SHP77 treated with DMSO at 0.1 percent for 48 hours (cell line): ENCODE results near the gene KRTAP2-4.
"Not testable (repeated sequence)": the region's sequence is repeated elsewhere in the genome, so short reads cannot be mapped to it uniquely, and the experiment has no call there.

ENCODE experiments used
- DNase-seq: peaks from one replicate; lab custom pipeline; 2025; lab: John Stamatoyannopoulos, UW

Gene KRTAP2-4

DNA sequence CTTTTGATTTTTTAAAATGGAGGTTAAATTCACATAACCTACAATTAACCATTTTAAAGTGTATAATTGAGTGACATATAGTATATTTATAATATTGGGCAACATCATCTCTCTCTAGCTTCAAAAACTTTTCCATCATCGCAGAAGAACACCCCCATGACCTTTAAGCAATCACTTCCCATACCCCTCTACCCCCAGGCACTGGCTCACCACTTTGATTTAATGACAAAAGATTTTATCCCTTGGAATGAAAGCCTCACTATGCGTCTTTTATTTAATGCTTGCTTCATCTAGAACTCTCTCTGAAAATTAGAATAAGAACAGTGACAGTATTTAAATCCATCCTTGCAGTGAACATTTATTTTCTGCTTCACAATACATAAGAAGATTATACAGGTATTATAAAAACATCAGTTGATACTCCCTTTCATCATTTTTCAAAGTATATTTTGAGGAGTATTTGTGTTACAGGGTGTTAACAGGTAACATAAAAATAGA, 27.8 kb downstream of the KRTAP2-4 start:
- no peak for DNase-seq

DNA sequence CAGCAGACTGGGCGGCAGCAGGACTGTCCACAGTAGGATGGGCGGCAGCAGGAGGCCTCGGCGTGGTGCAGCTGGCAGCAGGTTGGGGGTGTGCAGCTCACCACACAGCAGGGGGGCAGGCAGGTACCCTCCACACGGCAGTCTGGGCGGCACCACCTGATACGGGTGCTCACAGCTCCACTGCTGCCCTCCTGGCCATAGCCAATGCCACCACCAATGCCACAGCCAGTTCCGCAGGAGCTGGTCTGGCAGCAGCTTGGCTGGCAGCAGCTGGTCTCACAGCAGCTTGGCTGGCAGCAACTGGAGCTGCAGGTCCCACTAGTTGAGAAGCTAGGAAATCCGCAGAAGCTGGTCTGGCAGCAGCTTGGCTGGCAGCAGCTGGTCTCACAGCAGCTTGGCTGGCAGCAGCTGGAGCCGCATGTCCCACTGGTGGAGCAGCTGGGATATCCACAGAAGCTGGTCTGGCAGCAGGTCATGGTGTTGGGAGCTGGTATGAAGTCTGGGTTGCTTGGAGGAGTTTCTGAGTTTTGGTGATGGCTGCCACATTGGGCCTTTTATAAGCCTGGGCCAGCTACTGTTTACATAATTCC, 31.2 kb downstream of the KRTAP2-4 start, which contains the start of gene KRTAP1-3:
KRTAP1-3 (minus strand) TSS at position 529 of the 590 bp plus-strand sequence; CDS start at position 476, 53 bp downstream.
- not testable (repeated sequence) for DNase-seq

DNA sequence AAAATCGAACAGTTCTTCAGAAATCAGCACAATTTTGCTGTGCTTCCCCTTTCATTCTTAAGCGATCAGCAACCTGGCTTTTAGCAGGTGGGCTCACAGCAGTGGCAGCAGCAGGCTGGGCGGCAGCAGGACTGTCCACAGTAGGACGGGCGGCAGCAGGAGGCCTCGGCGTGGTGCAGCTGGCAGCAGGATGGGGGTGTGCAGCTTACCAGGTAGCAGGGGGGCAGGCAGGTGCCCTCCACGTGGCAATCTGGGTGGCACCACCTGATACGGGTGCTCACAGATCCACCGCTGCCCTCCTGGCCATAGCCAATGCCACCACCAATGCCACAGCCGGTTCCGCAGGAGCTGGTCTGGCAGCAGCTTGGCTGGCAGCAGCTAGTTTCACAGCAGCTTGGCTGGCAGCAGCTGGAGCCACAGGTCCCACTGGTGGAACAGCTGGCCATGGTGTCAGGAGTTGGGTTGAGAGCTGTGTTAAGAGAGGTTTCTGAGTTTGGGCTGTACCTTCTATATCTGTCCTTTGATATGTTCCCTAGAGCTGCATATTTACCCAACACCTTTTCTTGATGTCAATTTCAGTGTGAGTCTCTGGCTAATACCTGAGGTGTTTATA, 35.9 kb downstream of the KRTAP2-4 start, which contains the start of gene KRTAP1-4:
KRTAP1-4 (minus strand) TSS at position 563 of the 613 bp plus-strand sequence; CDS start at position 446, 117 bp downstream.
- DNase-seq: no peak

DNA sequence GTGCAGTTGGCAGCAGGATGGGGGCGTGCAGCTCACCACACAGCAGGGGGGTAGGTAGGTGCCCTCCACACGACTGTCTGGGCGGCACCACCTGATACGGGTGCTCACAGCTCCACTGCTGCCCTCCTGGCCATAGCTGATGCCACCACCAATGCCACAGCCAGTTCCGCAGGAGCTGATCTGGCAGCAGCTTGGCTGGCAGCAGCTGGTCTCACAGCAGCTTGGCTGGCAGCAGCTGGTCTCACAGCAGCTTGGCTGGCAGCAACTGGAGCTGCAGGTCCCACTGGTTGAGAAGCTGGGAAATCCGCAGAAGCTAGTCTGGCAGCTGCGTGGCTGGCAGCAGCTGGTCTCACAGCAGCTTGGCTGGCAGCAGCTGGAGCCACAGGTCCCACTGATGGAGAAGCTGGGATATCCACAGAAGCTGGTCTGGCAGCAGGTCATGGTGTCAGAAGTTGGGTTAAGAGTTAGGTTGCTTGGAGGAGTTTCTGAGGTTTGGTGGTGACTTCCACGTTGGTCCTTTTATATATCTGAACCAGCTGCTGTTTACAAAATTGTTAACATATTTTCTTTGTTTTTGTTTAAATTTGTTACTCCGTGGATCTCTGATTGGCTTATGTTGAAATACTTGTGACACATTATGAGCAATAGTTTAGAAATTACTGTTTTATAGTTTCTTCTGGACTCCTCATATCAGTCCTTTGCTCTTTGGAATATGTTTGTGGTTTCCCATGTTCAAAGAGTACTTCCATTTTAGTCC, 38.8 kb downstream of the KRTAP2-4 start, which contains the start of gene KRTAP1-5:
KRTAP1-5 (minus strand) TSS at position 494 of the 757 bp plus-strand sequence; CDS start at position 441, 53 bp downstream.
- DNase-seq: no peak

DNA sequence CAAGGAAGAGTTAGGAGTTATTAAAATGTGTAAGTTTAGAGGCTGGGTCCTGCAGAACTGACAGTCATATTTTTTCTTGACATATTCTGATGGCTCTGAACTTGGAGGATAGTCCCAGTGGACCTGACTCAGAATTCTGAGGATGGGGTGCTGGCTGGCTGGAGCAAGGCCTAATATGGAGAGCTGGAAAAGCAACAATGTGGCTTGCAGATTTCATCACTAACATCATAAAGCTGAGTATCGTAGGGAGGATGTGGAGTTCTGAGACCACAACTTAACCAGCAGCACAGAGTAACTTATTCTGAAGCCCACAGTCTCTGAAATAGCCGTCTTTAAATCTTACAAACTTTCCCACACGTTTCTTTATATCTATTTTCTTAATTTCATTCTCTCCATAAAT, 41.0 kb downstream of the KRTAP2-4 start:
- DNase-seq: no peak

DNA sequence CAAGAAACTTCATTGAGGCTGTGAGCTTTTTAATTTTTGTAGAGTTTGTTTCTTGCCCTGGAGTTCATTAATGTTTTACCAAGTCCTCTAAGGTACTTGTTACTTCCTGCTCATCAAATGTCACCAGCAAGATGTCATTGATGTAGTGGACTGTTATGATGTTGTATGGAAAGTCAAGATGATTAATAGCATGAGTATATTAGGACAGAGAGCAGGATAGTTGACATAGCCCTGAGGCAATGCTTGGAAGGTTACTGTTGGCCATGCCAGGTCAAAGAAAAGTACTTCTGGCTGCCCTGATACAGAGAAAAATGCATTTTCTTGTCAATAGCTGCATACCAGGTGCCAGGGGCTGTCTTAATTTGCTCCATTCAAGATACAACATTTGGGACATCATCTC, 45.3 kb downstream of the KRTAP2-4 start:
- no peak for DNase-seq

DNA sequence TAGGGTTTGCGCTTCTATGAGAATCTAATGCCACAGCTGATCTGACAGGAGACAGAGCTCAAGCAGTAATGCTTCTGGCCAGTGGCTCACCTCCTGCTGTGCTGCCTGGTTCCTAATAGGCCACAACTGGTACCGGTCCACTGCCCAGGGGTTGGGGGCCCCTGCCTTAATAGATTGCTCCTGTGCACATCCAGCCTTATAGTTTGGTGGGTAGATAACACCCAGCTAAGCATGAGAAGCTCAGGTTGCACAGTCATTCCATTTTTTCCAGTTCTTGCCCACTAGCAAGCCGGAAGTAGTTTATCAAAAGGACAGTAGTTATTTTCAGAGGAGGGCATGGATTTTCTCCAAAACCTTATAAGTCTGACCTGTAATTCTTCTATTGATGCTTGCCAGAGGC, 46.3 kb downstream of the KRTAP2-4 start:
- no peak for DNase-seq

DNA sequence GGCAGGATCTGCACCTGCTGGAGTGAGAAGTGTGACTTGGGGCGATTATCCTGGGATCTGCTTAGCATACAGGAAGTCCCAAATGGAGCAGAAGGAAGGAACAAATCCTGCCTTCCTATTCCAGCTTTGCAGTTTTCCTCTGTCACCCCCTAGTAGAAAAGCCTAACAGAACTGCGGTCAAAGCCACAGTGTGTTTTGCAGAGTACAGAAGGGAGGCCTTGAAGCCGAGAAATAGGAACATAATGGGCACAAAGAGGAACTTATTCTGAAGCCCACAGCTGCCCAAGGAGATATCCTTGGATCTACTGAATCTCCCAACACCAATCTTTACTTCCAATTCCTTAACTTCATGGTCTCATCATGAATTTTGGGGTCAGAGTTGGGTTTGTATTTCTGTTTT, 47.1 kb downstream of the KRTAP2-4 start:
- no peak for DNase-seq

DNA sequence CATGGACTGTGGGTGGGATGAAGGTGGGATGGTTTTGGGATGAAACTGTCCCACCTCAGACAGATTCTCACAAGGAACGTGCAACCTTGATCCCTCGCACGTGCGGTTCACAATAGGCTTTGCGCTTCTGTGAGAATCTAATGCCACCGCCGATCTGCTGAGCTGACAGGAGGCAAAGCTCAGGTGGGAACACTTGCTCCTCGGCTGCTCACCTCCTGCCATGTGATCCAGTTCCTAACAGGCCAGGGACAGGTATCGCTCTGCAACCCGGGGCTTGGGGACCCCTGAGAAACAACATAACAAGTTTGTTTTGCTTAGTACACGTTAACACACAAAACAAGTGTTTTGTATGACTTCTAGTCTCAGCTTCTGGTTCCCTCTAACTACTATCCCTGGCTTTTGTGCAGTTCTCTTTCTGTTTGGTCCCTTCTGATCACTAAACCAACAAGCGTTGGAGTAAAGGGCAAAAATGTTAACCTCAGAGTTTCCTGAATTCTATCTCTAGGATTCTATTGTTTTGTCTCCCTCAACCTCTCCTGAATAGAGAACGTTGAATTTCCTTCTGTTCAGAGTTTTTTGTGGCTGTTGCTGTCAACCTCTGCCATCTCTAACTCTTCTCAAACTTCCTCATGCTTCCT, 49.0 kb downstream of the KRTAP2-4 start:
- no peak for DNase-seq

DNA sequence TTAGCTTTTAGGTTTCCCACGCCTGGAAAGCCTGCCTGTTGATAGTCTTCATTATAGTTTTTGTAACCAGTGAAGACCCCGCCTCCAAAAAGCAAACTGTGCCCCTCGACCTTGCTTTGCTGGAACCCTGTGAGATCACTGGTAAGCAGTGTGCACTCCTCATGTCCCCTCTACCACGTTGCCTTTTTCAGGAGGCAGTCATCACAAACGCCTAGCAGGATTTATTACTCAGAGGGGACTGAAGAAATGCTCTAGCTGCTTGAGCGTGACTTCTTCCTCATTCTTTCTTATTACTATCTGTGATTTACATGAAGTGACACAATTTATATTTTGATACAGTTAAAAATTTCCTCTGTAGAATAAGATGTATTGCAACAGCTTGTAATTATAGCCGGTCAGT, 50.2 kb downstream of the KRTAP2-4 start:
- DNase-seq: no peak
